ENCODE data around the gene PPP2R2B. TPM values are rescaled to one million over a fixed set of nuclear protein-coding genes. Genes with fewer than 3 reads are reported as not detected.

PPP2R2B gene
- 10.0 TPM for total RNA-seq

DNA sequence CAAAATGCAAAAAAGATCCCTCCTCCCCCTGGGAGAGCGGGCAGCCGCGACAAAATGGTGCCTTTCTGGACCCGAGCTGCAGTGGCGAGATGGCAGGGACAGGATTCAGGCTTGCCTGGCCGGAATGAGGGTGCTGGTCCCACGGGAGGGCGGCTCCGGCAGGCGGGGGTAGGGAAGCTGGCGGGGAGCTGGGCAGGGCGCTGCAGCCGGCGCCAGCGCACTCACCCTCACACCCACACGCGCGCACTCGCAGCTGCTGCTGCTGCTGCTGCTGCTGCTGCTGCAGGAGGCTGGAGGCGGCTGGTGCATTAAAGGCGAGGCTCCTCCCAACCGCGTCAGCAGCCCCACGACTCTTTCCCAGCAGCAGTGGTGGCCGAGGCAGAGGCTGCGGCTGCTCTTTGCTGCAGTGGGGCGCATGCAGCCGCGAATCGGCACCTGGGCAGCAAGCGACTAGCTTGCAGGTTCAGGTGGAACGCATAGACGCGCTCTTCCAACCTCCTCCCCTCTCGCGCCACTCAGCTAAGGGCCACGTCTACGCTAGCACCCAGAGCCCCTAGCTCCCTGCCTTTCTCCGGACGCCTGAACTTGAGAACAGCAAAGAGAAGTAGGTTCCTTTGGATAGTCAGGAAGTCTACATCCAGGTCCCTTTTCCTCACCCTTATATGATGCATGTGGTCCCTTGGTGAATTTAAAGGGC lies at the start of gene PPP2R2B:
Gene PPP2R2B, minus strand, starts transcription at position 282 of the 697 bp plus-strand sequence.
- Histone ChIP-seq H3K4me3 (peak within 1 kb of the TSS; percentile 76 to 85), H3K36me3 (no peaks in the 10 kb centered on the region), H3K4me1 (peaks cover 0 to 11% of the 10 kb centered on the region in 2 donors), H3K9me3 (no peaks in the 10 kb centered on the region), H3K27me3 (no peaks in the 10 kb centered on the region), H3K27ac (peak within 1 kb of the TSS; percentile 50 to 58)
- TF ChIP-seq, protein P1, sequence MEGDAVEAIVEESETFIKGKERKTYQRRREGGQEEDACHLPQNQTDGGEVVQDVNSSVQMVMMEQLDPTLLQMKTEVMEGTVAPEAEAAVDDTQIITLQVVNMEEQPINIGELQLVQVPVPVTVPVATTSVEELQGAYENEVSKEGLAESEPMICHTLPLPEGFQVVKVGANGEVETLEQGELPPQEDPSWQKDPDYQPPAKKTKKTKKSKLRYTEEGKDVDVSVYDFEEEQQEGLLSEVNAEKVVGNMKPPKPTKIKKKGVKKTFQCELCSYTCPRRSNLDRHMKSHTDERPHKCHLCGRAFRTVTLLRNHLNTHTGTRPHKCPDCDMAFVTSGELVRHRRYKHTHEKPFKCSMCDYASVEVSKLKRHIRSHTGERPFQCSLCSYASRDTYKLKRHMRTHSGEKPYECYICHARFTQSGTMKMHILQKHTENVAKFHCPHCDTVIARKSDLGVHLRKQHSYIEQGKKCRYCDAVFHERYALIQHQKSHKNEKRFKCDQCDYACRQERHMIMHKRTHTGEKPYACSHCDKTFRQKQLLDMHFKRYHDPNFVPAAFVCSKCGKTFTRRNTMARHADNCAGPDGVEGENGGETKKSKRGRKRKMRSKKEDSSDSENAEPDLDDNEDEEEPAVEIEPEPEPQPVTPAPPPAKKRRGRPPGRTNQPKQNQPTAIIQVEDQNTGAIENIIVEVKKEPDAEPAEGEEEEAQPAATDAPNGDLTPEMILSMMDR (IDR thresholded peaks at IDR 0.05): no peak
- intact Hi-C loops (cut with DNase I): loop anchor here (5.0 kb wide), 5 partner anchors 46 to 206 kb away; no protein-coding TSS in a partner anchor
- peak in 1 of 2 donors; percentile 80 for DNase-seq (ENCODE audit: low spot score in 2 of 2)

DNA sequence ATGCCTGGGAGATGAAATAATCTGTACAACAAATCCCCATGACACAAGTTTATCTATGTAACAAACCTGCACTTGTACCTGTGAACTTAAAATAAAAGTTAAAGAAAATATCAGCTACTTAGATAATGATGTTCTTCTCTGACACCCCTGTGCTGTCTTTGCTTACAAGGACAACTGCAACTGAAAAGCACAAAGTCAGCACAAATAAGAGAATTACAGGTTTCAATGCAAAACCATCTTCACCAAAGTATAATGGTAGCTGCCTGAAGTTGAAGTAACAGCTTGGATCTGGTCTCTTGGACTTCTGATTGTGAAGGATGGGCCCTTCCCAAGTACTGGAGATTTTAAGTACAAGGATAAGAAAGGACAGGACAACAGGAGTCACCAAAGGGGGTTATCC lies 45.6 kb upstream of the PPP2R2B start:
- no peak for DNase-seq (ENCODE audit: low spot score in 2 of 2)
- no peaks in the 10 kb centered on the region for H3K27me3 ChIP-seq
- no peaks in the 10 kb centered on the region for H3K4me1 ChIP-seq
- no peak overlapping the region for H3K27ac ChIP-seq
- H3K4me3 ChIP-seq: no peak overlapping the region
- no peaks in the 10 kb centered on the region for H3K9me3 ChIP-seq
- no peaks in the 10 kb centered on the region for H3K36me3 ChIP-seq
- intact Hi-C loops (cut with DNase I): no loop called here
- TF ChIP-seq, protein P1 (IDR thresholded peaks at IDR 0.05): no peak

DNA sequence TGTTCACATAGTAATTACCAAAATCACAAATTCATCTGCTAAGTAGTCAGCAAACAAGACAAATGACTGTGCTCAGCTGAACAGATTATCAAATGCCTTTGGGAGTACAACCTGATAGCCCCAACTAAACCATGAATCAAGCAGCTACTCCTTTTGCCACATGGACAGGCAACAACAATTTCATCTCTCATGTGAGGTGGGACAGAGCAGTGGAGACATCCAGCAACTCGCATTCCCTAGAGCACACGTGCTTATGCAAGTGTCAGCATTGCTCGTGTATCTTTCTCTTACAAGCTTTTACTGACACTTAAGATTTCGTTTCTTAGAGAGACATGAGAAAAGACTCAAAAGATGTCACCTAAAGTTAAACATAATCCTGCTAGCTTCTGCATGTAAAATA lies 42.7 kb upstream of the PPP2R2B start:
- H3K27ac ChIP-seq: no peak overlapping the region
- no peaks in the 10 kb centered on the region for H3K36me3 ChIP-seq
- H3K27me3 ChIP-seq: no peaks in the 10 kb centered on the region
- no peaks in the 10 kb centered on the region for H3K4me1 ChIP-seq
- DNase-seq (ENCODE audit: low spot score in 2 of 2): no peak
- H3K9me3 ChIP-seq: no peaks in the 10 kb centered on the region
- H3K4me3 ChIP-seq: no peak overlapping the region
- intact Hi-C loops (cut with DNase I): no loop called here
- TF ChIP-seq, protein P1 (IDR thresholded peaks at IDR 0.05): no peak

DNA sequence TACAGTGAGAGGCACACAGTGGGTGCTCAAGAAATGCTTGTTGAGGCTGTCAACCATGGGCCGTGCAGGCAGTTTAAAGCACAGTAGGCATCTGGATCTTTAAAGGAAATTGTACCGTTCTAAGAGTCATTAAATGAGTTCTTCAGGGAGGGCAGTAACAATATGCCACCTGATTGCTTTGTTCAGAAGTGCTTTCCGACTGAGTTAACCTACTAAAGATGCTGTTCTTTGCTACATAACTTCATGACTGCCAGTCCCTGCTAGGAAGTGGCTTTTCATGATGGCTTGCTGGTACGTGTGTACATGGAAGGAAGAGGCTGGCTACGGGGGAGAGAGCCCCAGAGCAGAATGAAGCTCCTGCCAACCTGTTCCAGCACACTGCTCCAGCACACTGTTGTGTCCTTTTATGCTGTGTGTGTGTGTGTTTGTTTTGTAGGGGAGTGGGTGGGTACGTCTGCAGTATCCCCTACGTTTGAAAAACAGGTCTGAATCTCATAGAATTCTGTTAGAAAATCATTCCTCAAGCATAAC lies 41.9 kb upstream of the PPP2R2B start:
- Histone ChIP-seq H3K9me3 (no peaks in the 10 kb centered on the region), H3K27ac (no peak overlapping the region), H3K27me3 (no peaks in the 10 kb centered on the region), H3K4me1 (no peaks in the 10 kb centered on the region), H3K4me3 (no peak overlapping the region), H3K36me3 (no peaks in the 10 kb centered on the region)
- intact Hi-C loops (cut with DNase I): no loop called here
- TF ChIP-seq, protein P1 (IDR thresholded peaks at IDR 0.05): no peak
- no peak for DNase-seq (ENCODE audit: low spot score in 2 of 2)

DNA sequence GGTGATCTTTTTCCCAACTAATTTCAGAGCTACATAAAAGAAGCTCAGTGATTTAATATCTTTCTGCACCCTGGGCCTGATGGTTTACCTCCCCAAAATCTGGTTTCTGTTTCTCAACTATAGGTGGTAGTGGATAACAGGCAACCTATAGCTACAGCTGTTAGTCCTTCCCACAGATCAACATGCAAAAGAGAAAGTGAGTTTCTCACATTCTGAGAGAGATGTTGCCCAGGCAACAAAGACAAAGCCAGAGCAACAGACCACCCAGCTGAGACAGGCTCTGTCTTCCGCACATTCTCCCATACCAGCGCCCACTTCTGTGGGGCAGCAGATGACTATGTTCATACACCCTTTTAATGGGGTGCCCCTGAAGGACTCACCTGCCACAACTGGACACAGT lies 40.7 kb upstream of the PPP2R2B start:
- Histone ChIP-seq H3K9me3 (no peaks in the 10 kb centered on the region), H3K4me1 (no peaks in the 10 kb centered on the region), H3K27me3 (no peaks in the 10 kb centered on the region), H3K4me3 (no peak overlapping the region), H3K36me3 (no peaks in the 10 kb centered on the region), H3K27ac (no peak overlapping the region)
- TF ChIP-seq, protein P1 (IDR thresholded peaks at IDR 0.05): no peak
- intact Hi-C loops (cut with DNase I): no loop called here
- DNase-seq (ENCODE audit: low spot score in 2 of 2): no peak

Measured in ascending aorta (tissue), 2 donors.